GM18502 (cell line): ENCODE measurements around the gene MRPL11.
"Not testable (repeated sequence)": the region's sequence is repeated elsewhere in the genome, so short reads cannot be mapped to it uniquely, and the experiment has no call there.

Experiments
- ATAC-seq: cut with Tn5 transposase; IDR thresholded peaks from one replicate; pipeline ENCODE4 v1.9.1; 2021; ENCODE audit warnings: mild to moderate bottlenecking; ENCODE audit not compliant: unreplicated experiment, poor library complexity

MRPL11 gene

DNA sequence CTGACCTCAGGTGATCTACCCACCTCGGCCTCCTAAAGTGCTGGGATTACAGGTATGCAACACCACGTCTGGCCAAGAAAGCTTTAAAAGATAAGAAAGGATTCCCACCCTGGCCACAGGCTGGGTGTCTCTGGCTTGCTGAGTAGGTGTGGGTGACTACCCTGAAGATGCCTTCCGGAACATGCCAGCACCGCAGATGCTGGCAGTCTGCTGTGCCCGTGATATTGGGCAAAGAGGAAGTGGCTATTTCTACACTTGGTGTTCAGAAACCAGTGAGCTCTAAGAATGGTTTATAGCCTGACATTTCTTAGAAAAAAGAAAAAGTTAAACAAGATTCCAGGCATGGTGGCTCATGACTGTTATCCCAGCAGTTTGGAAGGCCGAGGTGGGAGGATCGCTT lies 6.1 kb downstream of the MRPL11 start:
- no peak for ATAC-seq

DNA sequence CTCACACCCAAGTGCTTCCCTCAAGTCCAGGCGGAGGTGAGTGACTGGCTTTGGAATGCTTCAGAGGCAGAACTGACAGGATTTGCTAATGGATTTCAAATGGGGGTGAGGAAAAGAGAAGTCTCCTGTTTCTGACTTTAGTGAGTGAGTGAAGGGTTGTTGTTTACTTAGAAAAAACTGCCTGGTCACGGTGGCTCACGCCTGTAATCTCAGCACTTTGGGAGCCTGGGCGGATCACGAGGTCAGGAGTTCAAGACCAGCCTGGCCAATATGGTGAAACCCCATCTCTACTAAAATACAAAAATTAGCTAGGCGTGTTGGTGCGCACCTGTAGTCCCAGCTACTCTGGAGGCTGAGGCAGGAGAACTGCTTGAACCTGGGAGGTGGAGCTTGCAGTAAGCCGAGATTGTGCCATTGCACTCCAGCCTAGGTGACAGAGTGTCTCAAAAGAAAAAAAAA lies 6.7 kb downstream of the MRPL11 start:
- not testable (repeated sequence) for ATAC-seq

GRCh38 chr11:66431287-66431686 lies 7.4 kb downstream of the MRPL11 start:
- not testable (repeated sequence) for ATAC-seq

- ATAC-seq: no peak
Measured at GRCh38 chr11:66429983-66430602, 8.6 kb downstream of the MRPL11 start.

DNA sequence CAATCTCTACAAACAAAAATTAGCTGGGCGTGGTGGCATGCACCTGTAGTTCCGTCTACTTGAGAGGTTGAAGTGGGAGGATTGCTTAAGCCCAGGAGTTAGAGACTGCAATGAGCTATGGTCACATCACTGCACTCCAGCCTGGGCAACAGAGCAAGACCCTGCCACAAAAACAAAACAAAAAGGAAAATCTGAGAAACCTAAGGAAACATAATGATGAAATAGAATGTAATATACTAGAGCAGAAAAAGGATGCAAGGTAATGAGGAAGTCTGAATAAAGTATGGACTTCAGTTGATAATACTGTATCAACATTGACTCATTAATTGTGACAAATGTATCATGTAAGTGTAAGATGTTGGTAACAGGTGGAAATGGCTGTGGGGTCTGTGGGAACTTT lies 9.7 kb downstream of the MRPL11 start:
- ATAC-seq: no peak

DNA sequence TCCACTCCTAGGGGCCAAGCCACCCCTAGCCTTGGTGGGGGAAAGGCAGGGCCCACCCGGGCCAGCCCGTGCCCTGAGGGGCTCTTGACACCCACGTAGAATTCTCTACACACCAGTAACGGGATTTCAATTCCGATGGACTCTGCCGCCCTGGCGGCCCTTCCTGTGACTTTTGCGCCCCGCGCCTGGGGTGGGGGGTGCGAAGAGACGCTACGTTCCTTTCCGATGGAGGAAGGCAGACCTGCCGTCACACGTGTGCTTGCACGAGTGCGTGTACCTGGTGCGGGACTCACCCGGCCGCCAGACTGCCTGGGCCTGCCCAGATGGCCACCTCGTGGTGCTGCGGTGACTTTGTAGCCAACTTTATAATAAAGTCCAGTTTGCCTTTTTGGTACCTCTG lies 12.3 kb downstream of the MRPL11 start:
- ATAC-seq: no peak

DNA sequence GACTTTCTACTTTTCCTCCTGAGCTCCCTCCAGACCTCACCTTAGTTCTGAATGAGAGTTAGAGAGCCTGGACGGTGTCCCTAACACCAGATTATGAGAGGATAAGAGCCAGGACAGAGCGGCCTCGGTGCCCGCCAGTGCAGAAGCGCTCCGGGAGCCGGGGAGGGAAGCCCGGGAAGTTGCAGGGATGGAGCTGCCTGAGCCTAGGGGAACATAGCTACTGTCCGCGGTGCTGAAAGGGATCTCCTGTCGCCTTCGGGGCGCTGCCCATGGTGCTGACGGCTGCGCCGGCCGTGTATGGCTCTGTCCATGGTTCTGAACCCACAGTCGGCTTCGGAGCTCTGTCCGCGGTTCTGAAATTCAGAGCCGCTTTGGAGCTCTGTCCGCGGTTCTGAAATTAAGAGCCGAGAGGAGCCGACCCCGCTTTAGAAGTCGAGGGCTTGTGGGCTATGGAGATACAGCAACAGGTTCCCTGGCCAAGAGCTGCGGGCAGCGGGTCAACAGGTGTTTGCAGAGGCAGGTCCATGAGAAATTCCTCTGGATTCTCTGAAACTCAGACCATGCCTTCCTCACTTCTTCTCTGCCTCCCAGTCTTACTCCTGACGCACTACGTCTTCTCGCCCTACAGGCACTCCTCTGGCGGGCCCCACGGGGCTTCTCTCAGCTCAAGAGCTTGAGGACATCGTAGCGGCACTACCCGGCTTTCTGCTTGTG lies 17.0 kb downstream of the MRPL11 start:
- no peak for ATAC-seq

DNA sequence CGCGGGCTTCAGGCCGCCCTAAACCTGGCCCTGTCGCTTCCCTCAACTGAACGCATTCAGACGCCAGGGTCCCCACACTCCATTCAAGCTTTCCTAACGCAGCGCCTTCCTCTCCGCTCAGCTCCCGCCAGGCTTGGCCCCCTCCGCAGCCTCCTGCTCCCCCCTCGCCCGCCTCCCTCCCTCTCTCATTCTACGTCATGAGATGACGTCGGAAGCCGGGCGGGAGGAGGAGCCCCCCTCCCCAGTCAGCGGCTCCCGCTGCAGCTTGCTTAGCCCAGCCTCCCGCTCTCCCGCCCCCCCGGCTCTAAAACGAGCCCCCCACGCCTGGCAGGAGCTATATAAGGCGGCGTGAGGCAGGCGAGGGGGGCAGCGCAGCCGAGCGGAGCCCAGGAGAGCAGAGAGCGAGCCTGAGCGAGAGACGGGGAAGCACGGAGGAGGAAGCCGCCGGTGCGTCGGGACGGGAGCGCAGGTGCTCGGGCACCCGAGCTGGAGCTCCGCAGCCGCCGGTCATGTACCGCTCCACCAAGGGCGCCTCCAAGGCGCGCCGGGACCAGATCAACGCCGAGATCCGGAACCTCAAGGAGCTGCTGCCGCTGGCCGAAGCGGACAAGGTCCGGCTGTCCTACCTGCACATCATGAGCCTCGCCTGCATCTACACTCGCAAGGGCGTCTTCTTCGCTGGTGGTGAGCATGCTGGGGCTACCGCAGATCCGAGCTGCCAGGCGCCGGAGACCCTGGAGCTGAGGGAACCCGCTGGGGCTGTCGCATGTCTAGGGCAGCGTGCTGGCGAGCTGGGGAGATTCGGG lies 17.8 kb downstream of the MRPL11 start, which contains the start of gene NPAS4:
Gene NPAS4 (plus strand): TSS at position 365 of the 806 bp plus-strand sequence. CDS start 145 bp downstream, at position 510.
- no peak for ATAC-seq

- no peak for ATAC-seq
Measured at GRCh38 chr11:66419825-66420224, 18.8 kb downstream of the MRPL11 start.

DNA sequence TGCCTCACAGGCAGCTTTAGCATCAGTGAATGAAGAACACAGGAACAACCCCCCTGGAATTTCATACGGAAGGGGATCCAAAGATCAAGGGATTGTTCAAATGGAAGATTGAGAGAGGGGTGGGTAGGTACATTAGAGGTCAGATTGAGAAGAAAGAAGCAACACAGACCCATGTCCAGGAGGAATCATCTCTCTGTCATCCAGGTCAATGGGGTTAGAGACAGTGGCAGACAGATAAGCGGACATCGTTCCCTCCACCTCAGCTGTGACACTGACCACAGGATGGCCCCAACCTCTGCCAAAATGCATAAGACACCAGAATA lies 19.7 kb downstream of the MRPL11 start:
- no peak for ATAC-seq

- ATAC-seq: no peak
Measured at GRCh38 chr11:66418168-66418985, 20.3 kb downstream of the MRPL11 start.

DNA sequence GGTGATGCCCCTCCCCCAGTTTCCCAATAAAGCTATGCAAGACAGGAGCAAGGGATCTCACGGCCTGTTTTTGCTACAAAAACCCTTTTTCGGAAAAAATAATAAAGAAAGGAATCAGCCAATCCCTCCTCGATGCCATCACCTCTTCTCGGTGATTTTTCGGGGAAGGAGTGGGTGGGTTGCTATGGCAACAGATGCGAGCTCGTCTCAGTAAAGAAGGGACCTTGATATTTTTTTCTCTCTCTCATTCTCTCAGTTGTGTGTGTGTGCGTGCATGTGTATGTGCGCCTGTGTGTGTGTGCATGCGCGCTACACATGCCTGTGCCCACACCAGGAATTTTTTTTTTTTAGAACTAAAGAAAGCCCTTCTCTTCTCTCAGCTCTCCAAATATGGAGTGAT lies 21.6 kb downstream of the MRPL11 start:
- ATAC-seq: no peak

- no peak for ATAC-seq
Measured at GRCh38 chr11:66415423-66415822, 23.2 kb downstream of the MRPL11 start.

GRCh38 chr11:66414120-66414934 lies 24.3 kb downstream of the MRPL11 start:
- ATAC-seq: no peak

DNA sequence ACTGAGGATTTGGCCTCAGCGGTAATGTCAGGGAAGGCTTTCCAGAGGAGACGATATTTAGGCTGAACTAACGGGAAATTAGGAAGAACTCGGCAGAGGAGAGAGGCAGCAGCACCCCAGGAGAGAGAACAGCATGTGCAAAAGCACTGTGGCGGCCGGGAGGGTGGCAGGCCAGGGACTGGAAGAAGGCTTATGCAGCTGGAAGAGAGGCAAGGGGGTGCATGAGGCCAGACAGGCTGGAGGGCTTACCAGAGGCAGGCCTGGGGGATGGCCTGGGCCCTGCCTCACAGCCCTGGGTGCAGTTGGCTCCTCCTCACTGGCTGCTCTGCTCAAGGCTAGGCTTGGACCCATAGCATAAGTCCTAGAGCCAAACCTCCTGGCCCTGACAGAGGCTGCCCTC lies 25.5 kb downstream of the MRPL11 start:
- ATAC-seq: no peak

GRCh38 chr11:66412110-66412509 lies 26.5 kb downstream of the MRPL11 start:
- ATAC-seq: no peak

- no peak for ATAC-seq
Measured at GRCh38 chr11:66411323-66411722, 27.3 kb downstream of the MRPL11 start.

- no peak for ATAC-seq
Measured at GRCh38 chr11:66410191-66410590, 28.5 kb downstream of the MRPL11 start.

- ATAC-seq: no peak
Measured at GRCh38 chr11:66409226-66409625, 29.4 kb downstream of the MRPL11 start.
